Activated CD4-positive, CD25-positive, alpha-beta regulatory T cell (primary cell): ENCODE measurements around the gene NHSL2.

ENCODE experiments used
- DNase-seq, 4 experiments: peaks; one replicate each; lab custom pipeline; 2025; lab: John Stamatoyannopoulos, UW

Gene NHSL2

GRCh38 chrX:72128881-72129280 lies 218.2 kb downstream of the NHSL2 start:
- DNase-seq, result peak in 1 of 4 experiments; percentile 2

GRCh38 chrX:72129661-72130060 lies 219.0 kb downstream of the NHSL2 start:
- DNase-seq, result no peak

GRCh38 chrX:72130156-72130761 lies 219.6 kb downstream of the NHSL2 start:
- no peak for DNase-seq

- no peak for DNase-seq
Observed at GRCh38 chrX:72130762-72131250, 220.2 kb downstream of the NHSL2 start.

GRCh38 chrX:72131317-72132294 lies 221.0 kb downstream of the NHSL2 start, which contains the start of gene RTL5:
RTL5 (minus strand) TSS chrX:72131915.
- DNase-seq, result peak in 2 of 4 experiments; percentile 1 to 4

- DNase-seq, result no peak
Observed at GRCh38 chrX:72132456-72132855, 221.8 kb downstream of the NHSL2 start.

- no peak for DNase-seq
Observed at GRCh38 chrX:72133851-72134546, 223.4 kb downstream of the NHSL2 start.

GRCh38 chrX:72137846-72138495 lies 227.3 kb downstream of the NHSL2 start:
- no peak for DNase-seq

GRCh38 chrX:72139538-72139937 lies 228.9 kb downstream of the NHSL2 start:
- no peak for DNase-seq

GRCh38 chrX:72141372-72142004 lies 230.8 kb downstream of the NHSL2 start:
- no peak for DNase-seq

GRCh38 chrX:72142094-72142793 lies 231.6 kb downstream of the NHSL2 start:
- no peak for DNase-seq

- no peak for DNase-seq
Observed at GRCh38 chrX:72142794-72143608, 232.4 kb downstream of the NHSL2 start.

GRCh38 chrX:72143609-72143907 lies 232.9 kb downstream of the NHSL2 start:
- no peak for DNase-seq

GRCh38 chrX:72145181-72145580 lies 234.5 kb downstream of the NHSL2 start:
- no peak for DNase-seq

- no peak for DNase-seq
Observed at GRCh38 chrX:72146527-72146926, 235.9 kb downstream of the NHSL2 start.

GRCh38 chrX:72158773-72159172 lies 248.1 kb downstream of the NHSL2 start:
- no peak for DNase-seq

GRCh38 chrX:72159769-72160168 lies 249.1 kb downstream of the NHSL2 start:
- DNase-seq, result no peak

- DNase-seq, result no peak
Observed at GRCh38 chrX:72165551-72165950, 254.9 kb downstream of the NHSL2 start.

- peak in 1 of 4 experiments; percentile 2 for DNase-seq
Observed at GRCh38 chrX:72169008-72169728, 258.5 kb downstream of the NHSL2 start.
